ENCODE measurements around the gene ATP5F1E. TPM values are rescaled to one million over a fixed set of nuclear protein-coding genes. Genes with fewer than 3 reads are reported as not detected.
A peak's percentile ranks its signal among the peaks of the same experiment; 100 is the strongest.
"Not testable (repeated sequence)": the region's sequence is repeated elsewhere in the genome, so short reads cannot be mapped to it uniquely, and the experiment has no call there.

The ATP5F1E gene
- total RNA-seq, 1 experiment from 2014 or later = 45.1 TPM

DNA sequence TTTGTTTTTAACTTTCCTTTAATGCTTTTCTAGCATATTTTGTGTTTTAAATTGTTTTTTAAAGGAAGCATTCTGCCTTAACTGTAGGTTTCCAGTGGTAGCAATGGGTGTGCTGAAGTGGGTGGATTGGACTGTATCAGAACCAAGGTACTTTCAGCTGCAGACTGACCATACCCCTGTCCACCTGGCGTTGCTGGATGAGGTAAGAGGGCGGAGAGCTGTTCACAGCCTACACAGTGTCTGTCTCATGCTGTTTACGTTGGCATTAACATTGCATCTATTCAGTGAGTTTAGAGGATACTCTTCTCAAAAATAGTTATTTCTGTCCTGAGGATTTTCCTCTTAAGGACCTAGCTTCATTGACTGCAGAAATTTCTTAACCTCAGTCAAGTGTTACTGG is 39.2 kb downstream of the ATP5F1E start:
- no peak for DNase-seq (ENCODE audit: low spot score)

DNA sequence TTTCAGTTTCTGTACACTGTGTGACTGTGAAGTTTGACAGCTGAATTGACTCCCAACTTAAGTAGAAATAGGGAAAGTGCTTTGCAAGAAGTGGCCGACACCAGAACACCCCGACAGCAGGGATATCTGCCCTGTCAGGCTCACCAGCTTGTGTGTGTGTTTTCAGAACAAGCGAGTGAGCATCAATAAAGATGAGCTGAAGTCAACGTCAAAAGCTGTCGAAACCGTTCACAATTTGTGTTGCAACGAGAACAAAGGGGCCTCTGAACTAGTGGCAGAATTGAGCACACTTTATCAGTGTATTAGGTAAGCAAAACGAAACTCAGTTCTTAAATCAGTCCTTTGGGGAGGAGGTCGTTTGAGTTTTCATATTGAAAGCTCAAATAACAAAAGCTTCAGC is 40.4 kb downstream of the ATP5F1E start:
- no peak for DNase-seq (ENCODE audit: low spot score)

DNA sequence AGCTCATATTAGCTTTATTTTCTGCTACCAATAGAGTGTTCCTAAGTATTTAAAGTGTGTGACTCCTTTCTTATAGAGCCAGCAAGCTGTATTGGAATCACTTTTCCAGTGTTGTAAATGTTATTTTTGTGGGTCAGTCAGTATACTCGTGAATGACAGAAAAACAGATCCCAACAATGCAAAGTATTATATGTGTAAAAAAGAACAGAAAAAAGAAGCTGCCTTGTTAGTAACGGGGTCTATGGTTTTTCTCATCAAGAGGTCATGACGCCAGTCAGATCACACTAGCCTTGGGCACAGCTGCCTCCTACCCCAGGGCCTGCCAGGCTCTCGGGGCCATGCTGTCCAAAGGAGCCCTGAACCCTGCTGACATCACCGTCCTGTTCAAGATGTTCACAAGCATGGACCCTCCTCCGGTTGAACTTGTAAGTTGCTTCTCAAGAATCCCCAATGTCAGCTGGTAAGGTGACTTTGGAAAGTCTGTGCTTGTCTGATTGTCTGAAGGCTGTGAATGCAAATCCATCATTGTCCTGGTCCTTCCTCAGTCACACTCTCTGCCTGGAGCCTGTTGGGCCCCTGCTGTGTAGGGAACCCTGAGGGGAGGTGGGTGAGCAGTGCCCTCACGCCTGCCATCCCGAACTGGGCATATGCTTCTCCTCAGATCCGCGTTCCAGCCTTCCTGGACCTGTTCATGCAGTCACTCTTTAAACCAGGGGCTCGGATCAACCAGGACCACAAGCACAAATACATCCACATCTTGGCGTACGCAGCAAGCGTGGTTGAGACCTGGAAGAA is 41.3 kb downstream of the ATP5F1E start:
- DNase-seq (ENCODE audit: low spot score) = no peak

DNA sequence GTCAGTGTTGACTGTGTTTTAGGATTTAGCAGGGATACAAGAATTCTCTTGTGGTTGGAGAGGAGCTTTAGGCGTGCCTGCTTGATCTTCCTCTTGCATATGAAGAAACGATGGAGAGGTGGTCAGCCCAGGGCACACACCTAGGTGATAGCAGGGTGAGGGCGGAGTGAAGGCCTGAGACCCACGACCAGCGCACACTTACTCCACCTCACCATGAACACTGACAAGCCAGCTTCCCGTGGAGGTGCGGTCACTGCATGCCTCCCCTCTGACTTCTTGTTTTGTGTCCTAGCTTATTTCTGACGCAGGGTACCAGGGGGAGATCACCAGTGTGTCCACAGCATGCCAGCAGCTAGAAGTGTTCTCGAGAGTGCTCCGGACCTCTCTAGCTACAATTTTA is 42.9 kb downstream of the ATP5F1E start:
- no peak for DNase-seq (ENCODE audit: low spot score)

DNA sequence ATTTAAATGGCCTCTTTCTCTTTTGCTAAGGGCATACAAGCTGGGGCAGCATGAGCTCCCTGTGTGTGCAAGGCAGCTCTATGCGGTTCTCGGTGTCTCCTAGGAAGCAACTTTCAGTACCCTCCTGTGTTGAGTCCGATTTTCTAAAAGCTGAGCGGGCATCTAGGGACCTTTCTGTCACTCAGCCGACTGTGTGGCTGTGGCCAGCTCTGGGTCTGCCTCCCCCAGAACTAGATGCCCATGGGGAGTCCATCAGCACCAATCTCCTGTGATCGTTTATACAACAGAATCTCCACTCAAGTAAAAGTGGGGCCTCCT is 43.6 kb downstream of the ATP5F1E start:
- DNase-seq (ENCODE audit: low spot score) = no peak

DNA sequence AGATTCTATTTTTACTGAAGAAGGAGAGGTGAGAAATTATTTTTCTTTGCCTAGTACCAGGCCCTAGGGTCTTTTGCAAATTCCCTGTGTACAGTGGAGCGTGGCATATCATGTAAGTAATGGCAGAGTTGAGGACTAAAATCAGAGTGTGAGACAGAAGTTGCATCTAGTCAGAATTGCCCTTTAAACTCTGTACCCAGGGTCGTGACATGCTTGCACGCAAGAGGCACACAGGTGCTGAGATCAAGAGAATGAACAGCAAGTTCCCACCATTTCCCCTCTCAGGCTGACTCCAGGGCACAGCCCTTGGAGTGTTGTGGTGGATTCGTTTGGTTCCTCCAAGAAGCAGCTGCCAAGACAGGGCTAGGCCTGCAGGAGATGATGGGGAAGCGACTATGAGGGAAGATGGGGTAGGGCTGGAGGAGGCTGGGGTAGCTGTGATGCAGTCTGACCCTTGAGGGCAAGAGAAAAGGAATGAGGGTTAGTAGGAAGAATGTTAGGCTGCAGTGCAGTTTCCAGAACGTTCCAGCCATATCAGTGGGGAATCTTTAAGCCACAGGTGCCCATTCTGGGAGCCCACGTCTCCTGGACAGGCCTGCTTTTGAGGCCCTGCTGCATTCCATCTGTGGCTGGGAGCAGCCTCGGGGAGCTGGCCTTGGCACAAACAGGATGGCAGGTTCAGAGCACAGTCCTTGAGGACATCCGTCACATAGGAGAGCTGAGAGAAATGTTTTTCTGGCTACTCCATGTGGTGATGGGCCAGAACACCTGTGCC is 44.2 kb downstream of the ATP5F1E start:
- no peak for DNase-seq (ENCODE audit: low spot score)

DNA sequence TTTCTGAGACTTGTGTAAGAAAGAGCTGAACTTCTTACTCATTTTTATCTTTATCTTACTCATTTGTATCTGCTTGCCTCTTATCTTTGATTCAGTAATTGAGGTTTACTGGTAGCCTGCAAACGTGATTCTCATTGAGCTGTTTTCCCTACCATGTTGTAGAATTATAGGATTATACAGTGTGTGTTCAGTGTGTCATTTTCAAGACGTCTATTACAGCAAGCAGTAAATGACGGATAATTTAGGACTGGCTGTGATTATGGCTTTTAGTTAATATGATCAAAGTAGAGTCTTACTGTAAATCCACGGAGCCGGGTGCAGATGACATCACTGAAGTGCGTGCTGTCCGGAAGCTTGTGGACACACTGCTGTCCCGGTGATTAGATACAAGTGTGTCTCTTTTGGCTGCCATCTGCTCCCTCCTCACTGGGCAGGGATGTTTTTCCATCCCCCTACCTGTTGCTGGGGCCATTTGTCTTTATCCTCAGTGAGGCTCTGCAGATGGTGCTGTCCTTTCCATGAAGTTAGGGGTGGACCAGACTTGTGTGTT is 45.1 kb downstream of the ATP5F1E start:
- no peak for DNase-seq (ENCODE audit: low spot score)

DNA sequence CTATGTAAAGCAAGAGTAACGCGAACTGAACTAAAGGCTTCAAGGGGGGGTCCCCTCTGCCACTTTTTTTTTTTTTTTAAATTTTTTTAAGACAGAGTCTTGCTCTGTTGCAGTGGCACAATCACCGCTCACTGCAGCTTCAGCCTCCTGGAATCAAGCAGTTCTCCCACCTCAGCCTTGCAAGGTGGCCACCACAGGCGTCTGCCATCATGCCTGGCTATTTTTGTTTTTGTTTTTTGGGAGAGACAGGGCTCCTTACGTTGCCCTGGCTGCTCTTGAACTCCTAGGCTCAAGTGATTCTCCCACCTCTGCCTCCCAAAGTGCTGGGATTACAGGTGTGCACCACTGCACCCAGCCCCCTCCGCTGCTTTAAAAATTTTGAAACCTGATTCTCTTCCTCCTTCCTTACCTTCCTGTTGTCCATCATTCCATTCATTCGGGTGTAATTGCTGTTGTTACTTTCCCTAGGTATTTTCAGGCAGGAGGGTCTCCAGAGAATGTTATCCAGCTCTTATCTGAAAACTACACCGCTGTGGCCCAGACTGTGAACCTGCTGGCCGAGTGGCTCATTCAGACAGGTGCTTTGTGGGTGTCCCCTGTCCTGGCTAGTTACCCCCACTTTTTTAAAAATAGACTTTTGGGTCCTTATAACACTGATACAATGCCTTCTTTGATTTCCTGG is 45.7 kb downstream of the ATP5F1E start:
- DNase-seq (ENCODE audit: low spot score) = no peak

DNA sequence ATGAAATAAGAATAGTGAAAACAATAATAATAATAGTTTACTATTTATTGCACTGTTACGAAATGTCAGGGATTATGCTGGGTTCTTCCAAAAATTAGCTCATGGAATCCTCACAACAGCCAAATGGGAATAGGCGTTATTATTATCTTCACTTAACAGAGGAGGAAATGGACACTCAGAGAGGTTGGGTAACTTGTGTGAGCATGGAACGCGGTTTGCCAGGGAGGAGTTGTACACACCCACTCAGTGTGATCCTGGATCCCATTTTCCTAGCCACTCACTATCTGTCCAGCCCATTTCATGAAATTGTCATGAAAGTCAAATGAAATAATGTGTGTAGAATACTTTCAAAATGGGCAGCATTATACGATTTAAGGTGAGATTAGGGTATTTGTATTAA is 46.5 kb downstream of the ATP5F1E start:
- DNase-seq (ENCODE audit: low spot score) = no peak

DNA sequence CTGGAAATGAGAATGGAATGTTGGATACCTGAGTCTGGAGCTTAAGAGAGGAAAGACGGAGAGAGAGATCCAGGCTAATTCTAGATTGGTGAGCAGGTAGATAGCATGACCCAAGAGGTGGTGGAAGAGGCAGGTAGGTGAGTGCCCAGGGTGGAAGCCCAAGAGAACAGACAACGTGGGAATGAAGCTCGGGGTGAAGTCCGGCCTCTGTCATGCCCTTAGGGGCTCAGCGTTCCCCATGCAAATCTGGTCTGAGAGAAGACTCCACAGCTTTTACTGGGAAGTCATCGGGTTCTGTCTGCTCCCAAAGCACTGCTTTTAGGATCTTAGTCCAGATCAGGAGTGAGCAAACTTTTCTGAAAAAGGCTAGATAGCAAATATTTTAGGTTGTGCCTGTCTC is 47.4 kb downstream of the ATP5F1E start:
- DNase-seq (ENCODE audit: low spot score) = no peak

DNA sequence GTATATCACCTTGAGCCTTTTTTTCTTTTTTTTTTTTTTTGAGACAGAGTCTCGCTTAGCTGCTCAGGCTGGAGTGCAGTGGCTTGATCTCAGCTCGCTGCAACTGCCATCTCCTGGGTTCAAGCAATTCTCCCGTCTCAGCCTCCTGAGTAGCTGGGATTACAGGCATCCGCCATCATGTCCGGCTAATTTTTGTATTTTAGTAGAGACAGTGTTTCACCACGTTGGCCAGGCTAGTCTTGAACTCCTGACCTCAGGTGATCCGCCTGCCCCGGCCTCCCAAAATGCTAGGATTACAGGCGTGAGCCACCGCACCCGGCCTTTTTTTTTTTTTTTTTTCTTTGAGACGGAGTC is 49.0 kb downstream of the ATP5F1E start:
- DNase-seq (ENCODE audit: low spot score) = not testable (repeated sequence)

DNA sequence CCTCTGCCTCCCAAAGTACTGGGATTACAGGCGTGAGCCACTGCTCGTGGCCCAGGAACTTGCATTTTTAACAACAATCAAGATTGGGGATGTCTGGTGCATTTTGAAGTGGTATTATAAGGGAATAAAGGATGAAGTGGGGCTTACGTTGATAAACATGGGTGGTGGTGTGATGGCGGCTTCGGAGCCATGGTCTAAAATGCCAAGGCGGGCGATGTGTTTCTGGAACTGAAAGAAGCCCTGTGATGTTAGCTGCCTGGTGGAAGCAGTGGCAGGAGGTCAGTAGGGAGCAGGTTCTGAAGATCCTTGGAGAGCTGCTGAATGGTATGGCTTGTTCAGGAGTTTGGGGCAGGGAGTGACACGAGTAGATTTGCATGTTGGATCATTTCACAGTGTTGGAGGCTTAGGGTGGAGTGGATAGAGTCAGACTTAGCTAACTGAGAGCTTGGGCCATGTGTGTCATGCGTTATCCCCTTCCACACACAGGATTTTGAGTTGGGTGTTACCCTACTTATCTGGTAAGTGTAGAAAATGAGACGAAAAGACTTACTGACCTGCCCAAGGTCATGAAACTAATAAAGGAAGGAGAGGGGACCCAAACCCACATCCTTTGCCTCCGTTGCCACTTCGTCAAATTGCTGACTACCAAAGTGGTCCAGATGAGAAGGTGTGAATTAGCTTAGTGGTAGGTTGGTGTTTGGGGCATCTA is 49.6 kb downstream of the ATP5F1E start:
- no peak for DNase-seq (ENCODE audit: low spot score)

DNA sequence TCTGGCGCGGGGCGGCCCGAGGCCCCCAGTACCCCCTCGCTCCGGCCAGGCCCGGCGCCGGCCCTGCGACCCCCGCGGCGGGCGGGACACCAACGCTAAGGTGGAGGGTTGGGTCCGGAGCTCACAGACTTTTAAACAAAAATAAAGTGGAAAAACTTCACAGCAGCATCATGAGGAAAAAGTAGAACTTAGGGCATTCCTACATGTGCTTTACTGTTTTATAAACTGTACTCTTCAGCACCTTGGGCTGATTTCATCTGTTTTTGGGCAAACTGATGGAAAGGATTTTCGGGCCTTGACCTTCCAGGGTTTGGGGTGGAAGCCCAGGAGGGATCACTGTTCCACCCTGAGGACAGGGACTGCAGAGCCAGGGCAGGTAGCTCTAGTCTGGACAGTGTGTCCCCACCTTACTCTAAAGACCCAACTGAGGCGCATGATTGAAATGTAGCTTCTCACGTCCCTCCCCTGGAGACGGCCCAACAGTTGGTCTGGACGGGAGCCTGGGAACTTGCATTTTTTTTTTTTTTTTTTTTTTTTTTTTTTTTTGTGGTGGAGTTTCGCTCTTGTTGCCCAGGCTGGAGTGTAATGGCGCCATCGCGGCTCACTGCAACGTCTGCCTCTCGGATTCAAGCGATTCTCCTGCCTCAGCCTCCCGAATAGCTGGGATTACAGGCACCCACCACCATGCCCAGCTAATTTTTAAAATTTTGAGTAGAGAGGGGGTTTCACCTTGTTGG is 50.3 kb downstream of the ATP5F1E start:
- DNase-seq (ENCODE audit: low spot score) = peak; percentile 58

DNA sequence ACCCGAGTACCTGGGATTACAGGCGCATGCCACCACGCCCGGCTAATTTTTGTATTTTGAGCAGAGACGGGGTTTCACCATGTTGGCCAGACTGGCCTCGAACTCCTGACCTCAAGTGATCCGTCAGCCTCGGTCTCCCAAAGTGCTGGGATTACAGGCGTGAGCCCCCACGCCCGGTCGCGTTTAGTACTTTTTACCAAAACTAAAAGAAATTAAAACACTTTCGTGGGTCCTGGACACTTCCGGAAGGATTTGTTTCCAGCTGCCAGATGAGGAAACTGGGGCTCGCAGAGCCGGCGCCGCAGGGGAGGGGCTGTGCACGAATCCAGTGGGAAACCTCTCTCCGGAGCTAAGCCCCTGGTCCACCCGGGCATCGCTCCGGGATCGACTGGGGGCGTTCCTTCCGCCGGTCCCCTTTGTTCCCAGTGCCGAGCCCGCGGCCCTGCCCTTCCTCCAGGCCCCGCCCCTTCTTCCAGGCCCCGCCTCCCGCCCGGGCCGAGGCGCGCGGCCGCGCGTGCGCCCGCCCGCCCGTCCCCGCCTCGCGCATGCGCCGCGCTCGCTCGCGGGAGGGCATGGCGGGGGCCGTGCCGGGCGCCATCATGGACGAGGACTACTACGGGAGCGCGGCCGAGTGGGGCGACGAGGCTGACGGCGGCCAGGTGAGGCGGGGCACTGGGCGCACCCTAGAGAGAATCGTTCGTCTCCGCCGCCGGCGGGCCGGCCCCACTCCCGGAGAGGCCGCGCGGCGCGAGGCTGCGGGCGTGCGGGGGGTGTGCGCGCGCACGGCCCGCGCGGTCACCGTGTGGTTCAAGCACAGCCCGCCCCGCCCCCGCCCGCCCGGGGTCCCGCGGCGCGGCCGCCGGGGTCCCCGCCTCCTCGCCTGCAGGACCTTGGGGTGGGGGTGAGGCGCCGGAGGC is 51.2 kb downstream of the ATP5F1E start, which contains the start of gene NELFCD:
Gene NELFCD, plus strand, starts transcription at position 546 of the 917 bp plus-strand sequence. Its CDS starts 54 bp downstream, at position 600.
- DNase-seq (ENCODE audit: low spot score) = peak; percentile 91

DNA sequence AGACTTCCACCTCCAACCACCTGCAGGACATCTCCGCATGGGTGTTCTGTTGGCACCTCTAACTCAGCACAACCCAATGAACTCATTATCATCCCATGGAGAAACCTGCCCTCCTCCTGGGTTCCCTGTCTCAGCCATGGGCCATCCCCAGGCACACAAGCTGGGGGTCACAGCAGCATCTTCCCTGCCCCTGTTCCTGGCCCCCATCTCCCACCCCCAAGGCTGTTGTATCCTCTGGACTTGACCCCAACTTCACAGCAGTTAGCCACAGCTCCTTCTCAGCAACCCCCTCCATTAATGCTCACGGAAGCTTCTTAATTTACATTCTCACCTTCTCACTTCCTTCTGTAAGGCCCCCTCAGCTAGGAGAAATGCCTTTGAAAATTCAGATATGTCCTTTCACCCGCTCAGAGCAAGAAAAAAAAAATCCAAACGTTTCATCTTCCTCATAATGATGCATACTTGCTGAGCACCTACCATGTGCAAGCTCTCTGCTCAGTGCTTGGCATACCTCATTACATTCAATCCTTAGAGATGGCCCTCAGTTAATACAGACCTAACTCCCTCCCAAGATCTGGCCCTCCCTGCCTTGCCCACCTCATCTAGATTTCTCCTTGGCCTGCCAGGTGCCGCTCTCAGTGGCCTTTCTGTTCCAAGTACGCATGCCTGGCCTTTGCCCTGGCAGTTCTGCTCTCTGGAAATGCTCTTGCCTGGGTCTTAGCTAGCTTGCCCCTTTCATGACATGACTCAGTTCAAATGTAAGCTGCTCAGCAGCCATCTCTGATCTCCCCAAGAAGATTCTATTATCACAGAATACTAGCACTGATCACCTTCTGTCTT is 53.6 kb downstream of the ATP5F1E start:
- no peak for DNase-seq (ENCODE audit: low spot score)

DNA sequence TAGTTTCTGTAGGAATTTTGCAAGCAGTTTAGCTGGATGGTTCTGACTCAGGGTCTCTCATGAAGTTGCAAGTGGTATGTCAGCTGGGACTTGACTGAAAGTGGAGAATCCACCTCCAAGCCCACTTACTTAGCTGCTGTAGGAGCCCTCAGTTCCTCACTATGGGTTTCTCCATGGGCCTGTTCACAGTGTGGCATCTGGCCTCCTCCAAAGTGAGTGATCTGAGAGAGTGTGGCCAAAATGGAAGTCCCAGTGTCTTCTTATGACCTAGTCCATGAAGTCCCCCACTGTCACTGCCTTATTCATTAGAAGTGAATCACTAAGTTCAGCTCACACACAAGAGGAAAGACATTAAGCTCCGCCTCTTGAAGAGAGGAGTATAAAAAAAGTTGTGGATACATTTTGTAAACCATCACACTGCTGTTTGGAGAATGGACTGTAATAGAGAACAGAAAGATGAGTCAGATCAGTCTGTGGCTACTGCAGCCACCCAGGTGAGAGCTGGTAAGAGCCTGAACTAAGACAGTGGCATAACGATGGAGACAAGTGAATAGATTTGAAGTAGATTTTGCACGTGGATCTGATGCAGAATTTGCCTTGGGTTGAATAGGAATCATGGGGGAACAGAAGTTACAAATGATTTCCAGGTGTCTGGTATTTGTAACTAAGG is 55.9 kb downstream of the ATP5F1E start:
- DNase-seq (ENCODE audit: low spot score) = no peak
